Hepatocyte (in vitro differentiated cells): Measurements from ENCODE around the gene SERPINA3.

ENCODE experiments used
- EZH2 ChIP-seq: fragments of 200-600 bp; sonication (generic); IDR thresholded peaks from 2 replicates; pipeline ENCODE4 v1.6.1; 2016; ENCODE audit warnings: antibody characterized with exemption, mild to moderate bottlenecking, borderline replicate concordance
- EZH2phosphoT487 ChIP-seq: fragments of 200-600 bp; sonication (generic); IDR thresholded peaks from one replicate; pipeline ENCODE4 v1.6.1; 2018; ENCODE audit warnings: antibody characterized with exemption, mild to moderate bottlenecking, low read depth, moderate library complexity; ENCODE audit not compliant: unreplicated experiment, severe bottlenecking
- TF ChIP-seq, protein P1 (sequence below): fragments of 200-600 bp; sonication (generic); IDR thresholded peaks from 2 replicates; pipeline ENCODE4 v1.5.1; 2016; ENCODE audit warnings: antibody characterized with exemption, mild to moderate bottlenecking; ENCODE audit not compliant: poor library complexity

DNA sequence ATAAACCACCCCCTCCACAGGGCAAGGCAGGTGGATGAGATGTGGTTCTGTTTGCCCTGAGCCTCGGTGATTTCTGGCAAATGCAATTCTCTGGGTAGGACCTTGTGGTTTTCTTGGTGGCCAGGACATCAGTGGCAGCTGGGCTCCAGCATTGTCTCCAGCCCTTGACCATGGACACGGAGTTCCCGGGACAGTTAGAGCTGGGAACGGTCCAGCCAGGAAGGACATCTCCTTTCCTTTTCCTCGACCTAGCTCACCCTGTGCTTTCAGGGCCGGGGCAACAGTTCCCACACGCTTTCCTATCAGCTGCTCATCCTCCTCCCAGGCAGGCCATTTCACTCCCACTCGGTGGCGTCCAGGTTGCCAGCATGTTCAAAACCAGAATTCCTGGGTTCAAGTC, 41.8 kb upstream of the SERPINA3 start:
- TF ChIP-seq, protein P1, sequence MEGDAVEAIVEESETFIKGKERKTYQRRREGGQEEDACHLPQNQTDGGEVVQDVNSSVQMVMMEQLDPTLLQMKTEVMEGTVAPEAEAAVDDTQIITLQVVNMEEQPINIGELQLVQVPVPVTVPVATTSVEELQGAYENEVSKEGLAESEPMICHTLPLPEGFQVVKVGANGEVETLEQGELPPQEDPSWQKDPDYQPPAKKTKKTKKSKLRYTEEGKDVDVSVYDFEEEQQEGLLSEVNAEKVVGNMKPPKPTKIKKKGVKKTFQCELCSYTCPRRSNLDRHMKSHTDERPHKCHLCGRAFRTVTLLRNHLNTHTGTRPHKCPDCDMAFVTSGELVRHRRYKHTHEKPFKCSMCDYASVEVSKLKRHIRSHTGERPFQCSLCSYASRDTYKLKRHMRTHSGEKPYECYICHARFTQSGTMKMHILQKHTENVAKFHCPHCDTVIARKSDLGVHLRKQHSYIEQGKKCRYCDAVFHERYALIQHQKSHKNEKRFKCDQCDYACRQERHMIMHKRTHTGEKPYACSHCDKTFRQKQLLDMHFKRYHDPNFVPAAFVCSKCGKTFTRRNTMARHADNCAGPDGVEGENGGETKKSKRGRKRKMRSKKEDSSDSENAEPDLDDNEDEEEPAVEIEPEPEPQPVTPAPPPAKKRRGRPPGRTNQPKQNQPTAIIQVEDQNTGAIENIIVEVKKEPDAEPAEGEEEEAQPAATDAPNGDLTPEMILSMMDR: no peak
- TF ChIP-seq EZH2 (no peak), EZH2phosphoT487 (no peak)
